Panc1 (cell line): Measurements from ENCODE around the gene CD58. TPM values are rescaled to one million over a fixed set of nuclear protein-coding genes. Genes with fewer than 3 reads are reported as not detected.
A peak's percentile ranks its signal among the peaks of the same experiment; 100 is the strongest.
"Not testable (repeated sequence)": the region's sequence is repeated elsewhere in the genome, so short reads cannot be mapped to it uniquely, and the experiment has no call there.

Source experiments
- ATAC-seq: fragments of 200-7000 bp; cut with Tn5 transposase; 2 replicates; pipeline ENCODE4 v1.9.1; 2020; ENCODE audit warnings: mild to moderate bottlenecking, moderate library complexity
- Bru-seq: library from RNA; stranded (reverse); fragments of 400-500 nt; gene quantifications from one replicate; lab custom pipeline; 2021; lab: Mats Ljungman, UMichigan
- BruChase-seq, 2 experiments: library from RNA; stranded (reverse); fragments of 400-500 nt; gene quantifications; one replicate each; lab custom pipeline; 2021; lab: Mats Ljungman, UMichigan
- BruUV-seq: library from RNA; stranded (reverse); fragments of 400-500 nt; replicated peaks from 2 replicates; lab custom pipeline; 2021; lab: Mats Ljungman, UMichigan
- CTCF ChIA-PET: fragments of 300-600 bp; sonication (Branson Sonifier 250); formaldehyde crosslinking; loops from one replicate; lab custom pipeline; 2022; ENCODE audit warnings: antibody characterized with exemption; lab: Charles Lee
- POLR2A ChIA-PET: fragments of 300-600 bp; sonication (Branson Sonifier 250); formaldehyde crosslinking; loops from one replicate; lab custom pipeline; 2022; ENCODE audit warnings: antibody characterized with exemption; lab: Charles Lee
- DNase-seq: peaks from one replicate; pipeline ENCODE4 v3.0.0-alpha.2; 2010; ENCODE audit warnings: low read depth, low spot score
- H3K27ac ChIP-seq: 2 replicates; pipeline ENCODE4 v1.5.1; 2011; ENCODE audit warnings: mild to moderate bottlenecking, low read length, inconsistent platforms
- H3K27me3 ChIP-seq: fragments of 200-500 bp; sonication (Bioruptor generic); 2 replicates; pipeline ENCODE4 v1.6.0; 2014; ENCODE audit warnings: low read length, inconsistent platforms; ENCODE audit not compliant: control insufficient read depth, insufficient read depth
- H3K36me3 ChIP-seq: fragments of 200-500 bp; sonication (Bioruptor generic); 2 replicates; pipeline ENCODE4 v1.5.1; 2014; ENCODE audit warnings: inconsistent platforms, mild to moderate bottlenecking, low read length, moderate library complexity; ENCODE audit not compliant: control insufficient read depth, insufficient read depth
- H3K4me1 ChIP-seq: 2 replicates; pipeline ENCODE4 v1.5.1; 2011; ENCODE audit warnings: inconsistent platforms, mild to moderate bottlenecking, low read length, moderate library complexity; ENCODE audit not compliant: control insufficient read depth, insufficient read depth
- H3K4me3 ChIP-seq, 2 experiments: 2 replicates each; pipeline ENCODE4 v1.5.1; 2011 to 2012; ENCODE audit warnings: low read depth in 2 of 2, low read length in 2 of 2, mild to moderate bottlenecking in 2 of 2, inconsistent platforms in 1 of 2, moderate library complexity in 1 of 2
- H3K9me3 ChIP-seq: fragments of 200-500 bp; sonication (Bioruptor generic); 2 replicates; pipeline ENCODE4 v1.5.1; 2014; ENCODE audit warnings: low read depth, mild to moderate bottlenecking, inconsistent platforms, low read length, moderate library complexity; ENCODE audit not compliant: control insufficient read depth, insufficient read depth
- CTCF ChIP-seq: fragments of 450-650 bp; IDR thresholded peaks from 2 replicates; pipeline ENCODE4 v1.5.1; 2017; ENCODE audit warnings: mild to moderate bottlenecking
- POLR2AphosphoS5 ChIP-seq: IDR thresholded peaks from 2 replicates; pipeline ENCODE4 v1.6.1; 2012; ENCODE audit warnings: mild to moderate bottlenecking, low read depth, low read length, moderate library complexity
- REST ChIP-seq, 2 experiments: IDR thresholded peaks; 2 replicates each; pipeline ENCODE4 v1.6.1; 2011 to 2012; ENCODE audit warnings: low read depth in 2 of 2, control low read depth in 1 of 2, low read length in 1 of 2, mild to moderate bottlenecking in 1 of 2, moderate library complexity in 1 of 2; ENCODE audit not compliant: insufficient read depth in 1 of 2
- SIN3A ChIP-seq: IDR thresholded peaks from 2 replicates; pipeline ENCODE4 v1.6.1; 2012; ENCODE audit warnings: low read depth, mild to moderate bottlenecking, low read length, moderate library complexity, borderline replicate concordance; ENCODE audit not compliant: insufficient read depth
- TCF7L2 ChIP-seq: IDR thresholded peaks from 2 replicates; pipeline ENCODE4 v1.6.1; 2011; ENCODE audit warnings: mild to moderate bottlenecking, low read depth, low read length, inconsistent platforms
- in situ Hi-C: cut with HindIII; loops from 2 replicates; pipeline ENCODE4 v1.10.0; 2016; ENCODE audit warnings: low sequenced_read_pairs, low pct_unique_long_range_greater_than_20kb
- intact Hi-C: fragments of 100-400 bp; cut with micrococcal nuclease; formaldehyde crosslinking; loops from one replicate; pipeline ENCODE4 v1.10.0; 2022; ENCODE audit not compliant: unreplicated experiment
- long read RNA-seq: library from polyadenylated mRNA; unstranded; transcript quantifications from one replicate; pipeline ENCODE4 v2.0.0, GENCODE V29; 2021; ENCODE audit not compliant: unreplicated experiment
- polyA plus RNA-seq: library from polyadenylated mRNA; unstranded; fragments of >200 nt; gene quantifications from one replicate; pipeline ENCODE4 v1.2.1, GENCODE V29; 2012; ENCODE audit warnings: missing spikeins; ENCODE audit not compliant: insufficient read length
- total RNA-seq: library from RNA; stranded (reverse); gene quantifications from one replicate; pipeline ENCODE4 v1.2.1, GENCODE V29; 2021; ENCODE audit not compliant: unreplicated experiment

Gene CD58
- total RNA-seq (12.6 TPM), Bru-seq, nascent RNA (percentile 66 among the genes with signal in this experiment), BruChase-seq, experiment 1, labeled RNA remaining after a 2-hour chase (percentile 67 among the genes with signal in this experiment), BruChase-seq, experiment 2, labeled RNA remaining after a 6-hour chase (percentile 65 among the genes with signal in this experiment)
- polyA plus RNA-seq = 7.8 TPM
- long read RNA-seq, transcript CD58-202 (6 exons, 1,098 nt) = major isoform, 15 of 32 reads
- long read RNA-seq, transcript CD58-201 (4 exons, 892 nt) = minor isoform, 8 of 32 reads
- long read RNA-seq, partial matches to known transcripts = 3 of 32 reads
- long read RNA-seq, other reads (novel, unspliced or antisense) = 3 of 32 reads

GRCh38 chr1:116570358-116571214, at the start of gene CD58:
Gene CD58 (minus strand): TSS chr1:116571026. CDS start chr1:116570972, 54 bp downstream.
- ATAC-seq = peak; percentile 96
- H3K27me3 ChIP-seq = no peaks in the 10 kb centered on the region
- no peaks in the 10 kb centered on the region for H3K4me1 ChIP-seq
- intact Hi-C loops (no loop called here), in situ Hi-C loops (no loop called here)
- peak within 1 kb of the TSS; percentile 73 for H3K4me3 ChIP-seq
- no peaks in the 10 kb centered on the region for H3K36me3 ChIP-seq
- no TSS peak for BruUV-seq
- H3K9me3 ChIP-seq = no peaks in the 10 kb centered on the region
- TF ChIP-seq POLR2AphosphoS5 = peak; percentile 53; the same call in 1 of the 2 replicates
- no peak for TF ChIP-seq TCF7L2
- peak; percentile 35; the same call in 1 of the 2 replicates for TF ChIP-seq SIN3A
- no peak for TF ChIP-seq REST (IDR thresholded peaks at IDR 0.05; ENCODE audit: insufficient read depth in 1 of 2, low read depth in 2 of 2, low read length in 1 of 2)
- peak; percentile 85 for TF ChIP-seq CTCF
- H3K27ac ChIP-seq = peak within 1 kb of the TSS; percentile 78
- ChIA-PET CTCF (no interaction called here), POLR2A (no interaction called here)
- no peak for DNase-seq

- H3K27me3 ChIP-seq, POLR2A ChIA-PET, BruUV-seq, CTCF ChIA-PET, H3K4me1 ChIP-seq, ATAC-seq, H3K4me3 ChIP-seq, H3K36me3 ChIP-seq, intact Hi-C loops, H3K9me3 ChIP-seq, in situ Hi-C loops, H3K27ac ChIP-seq, DNase-seq: not testable (repeated sequence)
These were observed 49.6 kb upstream of the CD58 start for GRCh38 chr1:116620392-116620791.

GRCh38 chr1:116619106-116619505, 48.3 kb upstream of the CD58 start:
- H3K4me3 ChIP-seq, H3K36me3 ChIP-seq, DNase-seq, H3K27me3 ChIP-seq, H3K9me3 ChIP-seq, intact Hi-C loops, POLR2A ChIA-PET, H3K27ac ChIP-seq, BruUV-seq, H3K4me1 ChIP-seq, in situ Hi-C loops, ATAC-seq, CTCF ChIA-PET: not testable (repeated sequence)

- in situ Hi-C loops, BruUV-seq: not testable (repeated sequence)
These were observed 47.0 kb upstream of the CD58 start for GRCh38 chr1:116617808-116618207.

More at GRCh38 chr1:116617808-116618207, 47.0 kb upstream of the CD58 start:
- POLR2A ChIA-PET, H3K9me3 ChIP-seq, DNase-seq, CTCF ChIA-PET, H3K27ac ChIP-seq, H3K4me1 ChIP-seq, intact Hi-C loops, H3K27me3 ChIP-seq, H3K36me3 ChIP-seq, H3K4me3 ChIP-seq, ATAC-seq: not testable (repeated sequence)
